Uterus (tissue), 2 donors: ENCODE results near the gene OR2H1.

Experiments used
- POLR2A ChIP-seq, 2 donors: fragments of 450-650 bp; IDR thresholded peaks; one replicate each; pipeline ENCODE4 v1.6.1; 2016; ENCODE audit warnings: antibody characterized with exemption in 2 of 2, mild to moderate bottlenecking in 1 of 2, moderate library complexity in 1 of 2
- TF ChIP-seq, protein P1 (sequence below), 4 experiments: fragments of 200-600 bp in 2 of 4; fragments of 450-650 bp in 2 of 4; sonication (generic) in 2 of 4; IDR thresholded peaks; one replicate each; pipeline ENCODE4 v1.5.1; 2016 to 2019; ENCODE audit warnings: antibody characterized with exemption in 4 of 4, mild to moderate bottlenecking in 2 of 4, moderate library complexity in 1 of 4

- TF ChIP-seq, protein P1, sequence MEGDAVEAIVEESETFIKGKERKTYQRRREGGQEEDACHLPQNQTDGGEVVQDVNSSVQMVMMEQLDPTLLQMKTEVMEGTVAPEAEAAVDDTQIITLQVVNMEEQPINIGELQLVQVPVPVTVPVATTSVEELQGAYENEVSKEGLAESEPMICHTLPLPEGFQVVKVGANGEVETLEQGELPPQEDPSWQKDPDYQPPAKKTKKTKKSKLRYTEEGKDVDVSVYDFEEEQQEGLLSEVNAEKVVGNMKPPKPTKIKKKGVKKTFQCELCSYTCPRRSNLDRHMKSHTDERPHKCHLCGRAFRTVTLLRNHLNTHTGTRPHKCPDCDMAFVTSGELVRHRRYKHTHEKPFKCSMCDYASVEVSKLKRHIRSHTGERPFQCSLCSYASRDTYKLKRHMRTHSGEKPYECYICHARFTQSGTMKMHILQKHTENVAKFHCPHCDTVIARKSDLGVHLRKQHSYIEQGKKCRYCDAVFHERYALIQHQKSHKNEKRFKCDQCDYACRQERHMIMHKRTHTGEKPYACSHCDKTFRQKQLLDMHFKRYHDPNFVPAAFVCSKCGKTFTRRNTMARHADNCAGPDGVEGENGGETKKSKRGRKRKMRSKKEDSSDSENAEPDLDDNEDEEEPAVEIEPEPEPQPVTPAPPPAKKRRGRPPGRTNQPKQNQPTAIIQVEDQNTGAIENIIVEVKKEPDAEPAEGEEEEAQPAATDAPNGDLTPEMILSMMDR (IDR thresholded peaks at IDR 0.05): no peak
- no peak for TF ChIP-seq POLR2A (IDR thresholded peaks at IDR 0.05)
These were observed 5.1 kb downstream of the OR2H1 start for GRCh38 chr6:29462022-29462421.
